ENCODE results near the gene LIN7C.
A peak's percentile ranks its signal among the peaks of the same experiment; 100 is the strongest.

LIN7C gene

DNA sequence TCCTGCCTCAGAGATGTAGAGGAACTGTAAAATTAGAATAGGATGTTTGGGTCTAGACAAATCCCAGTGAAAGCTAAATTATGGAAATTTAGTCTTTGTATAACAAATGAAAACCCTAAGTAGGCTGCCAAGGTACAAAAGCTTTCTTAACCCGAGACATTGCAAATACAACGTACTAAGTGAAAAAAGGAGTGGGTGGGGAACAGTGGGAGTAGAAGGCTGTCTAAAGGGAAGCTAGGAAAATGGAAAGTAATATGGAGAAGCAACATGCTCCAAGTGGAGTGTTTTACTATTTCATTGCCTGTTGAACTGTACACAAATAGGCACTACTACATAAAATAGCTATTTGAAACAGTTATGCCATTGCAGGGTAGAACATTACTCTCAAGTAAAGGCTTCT, 6.8 kb upstream of the LIN7C start:
- Histone ChIP-seq H4K20me1 (no peaks in the 10 kb centered on the region), H3K4me2 (no peak overlapping the region), H3K9ac (no peak overlapping the region), H3K4me1 (no peaks in the 10 kb centered on the region), H3K4me3 (no peak overlapping the region), H3K9me3 (0 out of 2 replicates have a peak, but pooled peaks cover 4% of the 10 kb centered on the region), H3K36me3 (no peaks in the 10 kb centered on the region), H3K27ac (no peak overlapping the region), H3K27me3 (no peaks in the 10 kb centered on the region)
- TF ChIP-seq Cebpa-rat (IDR thresholded peaks at IDR 0.05) = no peak

DNA sequence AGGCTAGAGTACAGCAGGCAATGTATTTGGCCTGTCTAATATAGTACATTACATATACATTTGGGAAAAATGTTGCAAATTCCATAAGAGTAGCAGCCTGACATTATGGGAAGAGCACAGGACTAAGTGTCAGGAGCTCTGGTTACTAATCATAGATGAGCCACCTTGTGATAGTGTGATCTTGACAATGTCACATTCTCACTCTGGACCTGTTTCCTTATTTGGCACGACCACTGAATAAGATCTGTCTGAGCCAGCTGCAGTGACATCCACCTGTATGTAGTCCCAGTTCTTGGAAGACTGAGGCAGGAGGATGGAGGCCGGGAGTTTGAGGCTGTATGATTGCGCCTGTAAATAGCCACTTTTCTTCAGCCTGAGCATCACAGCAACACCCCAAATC, 5.7 kb upstream of the LIN7C start:
- H3K4me1 ChIP-seq = 0 out of 2 replicates have a peak, but pooled peaks cover 4% of the 10 kb centered on the region
- no peak overlapping the region for H3K4me2 ChIP-seq
- H3K27ac ChIP-seq = no peak overlapping the region
- no peaks in the 10 kb centered on the region for H4K20me1 ChIP-seq
- no peaks in the 10 kb centered on the region for H3K27me3 ChIP-seq
- TF ChIP-seq Cebpa-rat (IDR thresholded peaks at IDR 0.05) = no peak
- H3K4me3 ChIP-seq = no peak overlapping the region
- 0 out of 2 replicates have a peak, but pooled peaks cover 4% of the 10 kb centered on the region for H3K9me3 ChIP-seq
- H3K9ac ChIP-seq = no peak overlapping the region
- no peaks in the 10 kb centered on the region for H3K36me3 ChIP-seq

GRCh38 chr11:27509908-27510307, 3.3 kb upstream of the LIN7C start:
- 0 out of 2 replicates have a peak, but pooled peaks cover 4% of the 10 kb centered on the region for H3K9me3 ChIP-seq

GRCh38 chr11:27507557-27508322, 1.2 kb upstream of the LIN7C start:
- no peak for TF ChIP-seq Cebpa-rat (IDR thresholded peaks at IDR 0.05)
- H4K20me1 ChIP-seq = peaks cover 31% of the 10 kb centered on the region; the same call in 1 of the 2 replicates
- H3K27me3 ChIP-seq = no peaks in the 10 kb centered on the region
- H3K4me3 ChIP-seq = peak overlapping the region; percentile 92
- no peaks in the 10 kb centered on the region for H3K9me3 ChIP-seq
- H3K4me1 ChIP-seq = peaks cover 22% of the 10 kb centered on the region
- H3K9ac ChIP-seq = peak overlapping the region; percentile 98; the same call in 1 of the 2 replicates
- H3K27ac ChIP-seq = no peak overlapping the region
- peaks cover 8% of the 10 kb centered on the region for H3K36me3 ChIP-seq
- H3K4me2 ChIP-seq = peak overlapping the region; percentile 79

More at GRCh38 chr11:27509908-27510307, 3.3 kb upstream of the LIN7C start:
- Histone ChIP-seq H3K4me2 (no peak overlapping the region), H3K36me3 (no peaks in the 10 kb centered on the region), H3K27ac (no peak overlapping the region), H4K20me1 (peaks cover 14% of the 10 kb centered on the region; the same call in 1 of the 2 replicates), H3K4me1 (peaks cover 17% of the 10 kb centered on the region), H3K4me3 (no peak overlapping the region), H3K27me3 (no peaks in the 10 kb centered on the region), H3K9ac (no peak overlapping the region)
- no peak for TF ChIP-seq Cebpa-rat (IDR thresholded peaks at IDR 0.05)

DNA sequence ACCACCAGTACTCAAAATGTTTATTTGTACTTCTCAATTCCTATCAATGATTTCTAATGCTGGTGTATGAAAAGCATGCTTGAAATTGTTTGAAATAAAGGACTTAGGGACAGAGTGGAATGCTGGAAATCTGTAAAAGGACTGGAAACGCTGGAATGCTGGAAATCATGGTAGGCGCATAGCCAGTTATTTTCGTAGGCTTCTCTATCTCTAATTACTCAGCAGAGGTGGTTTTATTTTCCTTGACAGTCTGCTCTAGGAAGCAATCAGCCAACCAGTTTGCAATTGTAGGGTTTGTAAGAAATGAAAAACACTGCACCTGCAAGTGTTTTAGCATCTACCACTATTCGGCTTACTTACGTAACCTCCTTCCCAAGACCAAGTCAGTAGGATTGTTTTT, 788 bp downstream of the LIN7C start:
- no peaks in the 10 kb centered on the region for H3K27me3 ChIP-seq
- peak overlapping the region; percentile 92 for H3K4me3 ChIP-seq
- peaks cover 27% of the 10 kb centered on the region for H3K36me3 ChIP-seq
- H3K4me2 ChIP-seq = peak overlapping the region; percentile 97
- H4K20me1 ChIP-seq = peaks cover 46% of the 10 kb centered on the region; the same call in 1 of the 2 replicates
- no peak for TF ChIP-seq Cebpa-rat (IDR thresholded peaks at IDR 0.05)
- peak overlapping the region; percentile 95 for H3K27ac ChIP-seq
- peaks cover 22% of the 10 kb centered on the region for H3K4me1 ChIP-seq
- no peaks in the 10 kb centered on the region for H3K9me3 ChIP-seq
- peak overlapping the region; percentile 98 for H3K9ac ChIP-seq

- no peak for TF ChIP-seq Cebpa-rat (IDR thresholded peaks at IDR 0.05)
- no peak overlapping the region for H3K4me3 ChIP-seq
- H3K27ac ChIP-seq = no peak overlapping the region
- H3K9me3 ChIP-seq = no peaks in the 10 kb centered on the region
- no peaks in the 10 kb centered on the region for H3K27me3 ChIP-seq
- peaks cover 46% of the 10 kb centered on the region; the same call in 1 of the 2 replicates for H4K20me1 ChIP-seq
- no peak overlapping the region for H3K9ac ChIP-seq
- H3K4me1 ChIP-seq = peaks cover 30% of the 10 kb centered on the region
- H3K36me3 ChIP-seq = peaks cover 43% of the 10 kb centered on the region
- no peak overlapping the region for H3K4me2 ChIP-seq
Observed at GRCh38 chr11:27504205-27504604, 2.4 kb downstream of the LIN7C start.

GRCh38 chr11:27501100-27501499, 5.5 kb downstream of the LIN7C start:
- Histone ChIP-seq H3K4me1 (peaks cover 23% of the 10 kb centered on the region), H3K27me3 (no peaks in the 10 kb centered on the region), H3K4me3 (no peak overlapping the region), H3K27ac (no peak overlapping the region), H3K9ac (no peak overlapping the region), H4K20me1 (peaks cover 68% of the 10 kb centered on the region; the same call in 1 of the 2 replicates), H3K4me2 (no peak overlapping the region), H3K36me3 (peaks cover 49% of the 10 kb centered on the region), H3K9me3 (no peaks in the 10 kb centered on the region)
- TF ChIP-seq Cebpa-rat (IDR thresholded peaks at IDR 0.05) = no peak

GRCh38 chr11:27497911-27498310, 8.7 kb downstream of the LIN7C start:
- Histone ChIP-seq H3K9ac (no peak overlapping the region), H3K9me3 (no peaks in the 10 kb centered on the region), H3K27me3 (no peaks in the 10 kb centered on the region), H3K4me1 (peaks cover 8% of the 10 kb centered on the region), H3K36me3 (peaks cover 64% of the 10 kb centered on the region), H3K4me2 (no peak overlapping the region), H4K20me1 (peaks cover 52% of the 10 kb centered on the region; the same call in 1 of the 2 replicates), H3K27ac (no peak overlapping the region), H3K4me3 (no peak overlapping the region)
- no peak for TF ChIP-seq Cebpa-rat (IDR thresholded peaks at IDR 0.05)

GRCh38 chr11:27497284-27497866, 9.2 kb downstream of the LIN7C start:
- Histone ChIP-seq H4K20me1 (peaks cover 47% of the 10 kb centered on the region; the same call in 1 of the 2 replicates), H3K27ac (no peak overlapping the region), H3K36me3 (peaks cover 64% of the 10 kb centered on the region), H3K9me3 (no peaks in the 10 kb centered on the region), H3K4me1 (peaks cover 8% of the 10 kb centered on the region), H3K27me3 (no peaks in the 10 kb centered on the region), H3K4me3 (no peak overlapping the region), H3K4me2 (no peak overlapping the region), H3K9ac (no peak overlapping the region)
- no peak for TF ChIP-seq Cebpa-rat (IDR thresholded peaks at IDR 0.05)

DNA sequence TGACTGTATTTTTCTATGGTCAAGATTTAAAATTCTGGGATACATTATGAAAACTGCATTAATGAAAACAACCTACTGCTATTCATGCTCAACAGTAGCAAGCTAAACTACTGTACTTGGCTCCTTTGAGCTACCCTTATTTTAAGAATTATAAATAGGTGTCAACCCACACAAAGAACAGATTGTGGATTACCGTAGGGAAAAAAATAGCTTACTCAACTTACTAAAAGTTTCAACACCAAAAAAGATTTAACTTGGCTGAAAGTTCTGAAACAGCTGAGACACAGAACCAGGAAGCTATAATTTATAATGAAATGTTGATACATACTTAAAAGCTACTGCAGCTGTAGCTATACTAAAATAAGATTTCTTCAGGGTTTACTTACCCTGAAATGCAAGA, 10.1 kb downstream of the LIN7C start:
- H3K4me3 ChIP-seq = no peak overlapping the region
- H3K4me2 ChIP-seq = no peak overlapping the region
- H3K4me1 ChIP-seq = peaks cover 8% of the 10 kb centered on the region
- no peaks in the 10 kb centered on the region for H3K27me3 ChIP-seq
- no peak overlapping the region for H3K9ac ChIP-seq
- H3K9me3 ChIP-seq = no peaks in the 10 kb centered on the region
- peaks cover 38% of the 10 kb centered on the region; the same call in 1 of the 2 replicates for H4K20me1 ChIP-seq
- no peak overlapping the region for H3K27ac ChIP-seq
- no peak for TF ChIP-seq Cebpa-rat (IDR thresholded peaks at IDR 0.05)
- peaks cover 62% of the 10 kb centered on the region for H3K36me3 ChIP-seq
